ENCODE results near the gene C19orf73.

Gene C19orf73, protein sequence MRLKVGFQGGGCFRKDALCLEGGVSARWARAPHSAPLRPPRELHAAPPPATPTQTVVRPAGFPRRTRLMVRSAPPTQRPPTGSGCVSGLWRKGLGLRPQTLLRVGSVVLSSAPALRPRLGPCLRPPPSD

GRCh38 chr19:49118565-49119410 is at the start of gene C19orf73:
Gene C19orf73 (minus strand): TSS chr19:49119143. CDS start chr19:49119022, 121 bp downstream.
- peak within 1 kb of the TSS; percentile 85 for H3K4me3 Mint-ChIP-seq
- peak; percentile 96 for DNase-seq (ENCODE audit: low spot score in 2 of 2)
- peaks cover 46% of the 10 kb centered on the region for H3K4me1 Mint-ChIP-seq
- ATAC-seq, result peak; percentile 84
- H3K27ac Mint-ChIP-seq, result peak within 1 kb of the TSS; percentile 93
- no peaks in the 10 kb centered on the region for H3K9me3 Mint-ChIP-seq
- H3K36me3 Mint-ChIP-seq, result no peaks in the 10 kb centered on the region

GRCh38 chr19:49168421-49168820 is 49.5 kb upstream of the C19orf73 start:
- DNase-seq (ENCODE audit: low spot score in 2 of 2) (no peak), ATAC-seq (no peak)
- Mint-ChIP-seq H3K36me3 (no peaks in the 10 kb centered on the region), H3K27ac (no peak overlapping the region), H3K4me1 (peaks cover 5% of the 10 kb centered on the region), H3K4me3 (no peak overlapping the region), H3K9me3 (no peaks in the 10 kb centered on the region)

GRCh38 chr19:49167857-49168409 is 49.0 kb upstream of the C19orf73 start:
- ATAC-seq, result no peak
- Mint-ChIP-seq H3K4me3 (no peak overlapping the region), H3K9me3 (no peaks in the 10 kb centered on the region), H3K36me3 (no peaks in the 10 kb centered on the region), H3K27ac (no peak overlapping the region), H3K4me1 (peaks cover 5% of the 10 kb centered on the region)
- DNase-seq (ENCODE audit: low spot score in 2 of 2), result no peak

- Mint-ChIP-seq H3K9me3 (no peaks in the 10 kb centered on the region), H3K4me3 (no peak overlapping the region), H3K4me1 (peaks cover 5% of the 10 kb centered on the region), H3K27ac (no peak overlapping the region), H3K36me3 (no peaks in the 10 kb centered on the region)
- no peak for DNase-seq (ENCODE audit: low spot score in 2 of 2)
- ATAC-seq, result no peak
These were observed 46.9 kb upstream of the C19orf73 start for GRCh38 chr19:49165865-49166301.

DNA sequence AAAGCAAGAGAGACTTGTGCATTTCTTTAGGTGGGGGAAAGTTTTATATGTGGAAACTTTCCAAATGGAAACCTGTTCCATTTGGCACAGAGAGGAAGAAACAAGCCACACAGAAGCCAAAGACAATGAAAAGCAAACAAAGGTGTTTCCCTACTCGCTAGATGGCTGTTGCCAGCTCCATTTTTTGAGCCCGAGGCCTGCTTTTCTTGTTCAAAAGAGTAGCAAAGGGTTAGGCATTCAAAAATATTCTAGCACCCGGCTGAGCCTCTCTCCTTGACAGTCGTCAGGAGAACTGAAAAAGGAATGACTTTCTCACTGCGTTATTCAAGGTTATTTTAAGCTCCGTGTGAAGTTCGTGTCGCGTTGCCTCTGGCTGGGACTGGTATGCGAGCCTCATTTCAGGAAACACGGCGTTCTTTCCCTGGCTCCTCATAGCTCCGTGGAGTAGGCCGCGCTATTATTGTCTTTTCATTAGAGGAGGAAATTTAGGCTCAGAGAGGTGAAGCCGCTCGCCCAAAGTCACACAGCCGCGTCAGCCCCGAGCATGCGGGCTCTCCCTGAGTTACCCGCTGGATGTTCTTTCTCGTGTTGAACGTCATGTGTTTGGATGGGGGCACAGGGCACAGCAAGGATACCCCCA is 46.3 kb upstream of the C19orf73 start:
- Mint-ChIP-seq H3K36me3 (no peaks in the 10 kb centered on the region), H3K4me1 (peaks cover 5% of the 10 kb centered on the region), H3K4me3 (no peak overlapping the region), H3K27ac (no peak overlapping the region), H3K9me3 (no peaks in the 10 kb centered on the region)
- DNase-seq (ENCODE audit: low spot score in 2 of 2) (no peak), ATAC-seq (no peak)

DNA sequence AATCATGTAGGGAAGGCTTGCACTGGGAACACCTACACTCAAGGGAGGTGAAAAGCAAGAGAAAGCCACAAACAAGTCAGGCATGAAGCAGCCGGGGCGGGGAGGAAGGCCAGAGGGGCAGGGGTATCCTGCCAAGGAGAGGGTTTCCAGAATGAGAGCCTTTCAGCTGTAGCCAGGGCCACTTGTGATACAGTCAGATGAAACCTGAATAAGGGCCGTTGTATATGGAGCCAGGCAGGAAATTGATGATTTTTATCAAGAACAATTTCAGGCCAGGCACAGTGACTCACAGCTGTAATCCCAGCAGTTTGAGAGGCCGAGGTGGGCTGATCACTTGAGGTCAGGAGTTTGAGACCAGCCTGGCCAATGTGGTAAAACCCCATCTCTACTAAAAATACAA is 43.0 kb upstream of the C19orf73 start:
- Mint-ChIP-seq H3K27ac (no peak overlapping the region), H3K9me3 (no peaks in the 10 kb centered on the region), H3K4me1 (peaks cover 12% of the 10 kb centered on the region), H3K4me3 (no peak overlapping the region), H3K36me3 (no peaks in the 10 kb centered on the region)
- no peak for DNase-seq (ENCODE audit: low spot score in 2 of 2)
- no peak for ATAC-seq

DNA sequence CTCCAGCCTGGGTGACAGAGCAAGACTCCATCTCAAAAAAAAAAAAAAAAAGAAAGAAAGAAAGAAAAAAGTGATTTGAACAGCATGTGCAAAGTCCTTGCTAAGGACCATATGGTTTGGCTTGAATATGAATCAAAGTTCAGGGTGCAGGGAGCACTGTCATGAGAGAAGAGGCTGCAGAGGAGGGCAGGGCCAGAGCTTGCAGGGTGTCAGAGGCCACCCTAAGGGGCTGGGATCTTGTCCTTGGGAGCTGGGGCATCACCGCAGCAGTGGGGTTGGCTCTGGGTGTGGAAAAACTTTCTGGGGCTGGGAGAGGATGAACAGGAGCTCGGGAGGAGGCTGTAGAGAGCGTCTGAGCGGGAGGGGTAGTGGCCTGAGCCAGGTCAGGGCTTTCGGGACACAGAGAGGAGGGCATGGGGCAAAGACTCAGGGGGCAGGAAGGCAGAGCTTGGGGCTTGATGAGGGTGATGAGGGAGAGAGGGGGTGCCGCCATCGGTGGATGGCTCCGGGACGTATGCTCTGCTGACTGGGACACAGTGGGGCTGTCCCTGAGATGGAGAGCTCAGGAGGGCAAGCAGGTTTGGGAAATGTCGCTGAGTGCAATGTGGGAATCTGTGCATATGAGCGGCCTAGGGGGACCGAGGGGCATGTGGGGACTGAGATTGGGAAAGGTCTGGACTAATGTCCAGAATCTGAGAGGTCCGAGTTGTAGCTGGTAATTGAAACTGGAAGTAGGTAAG is 41.7 kb upstream of the C19orf73 start:
- peaks cover 7% of the 10 kb centered on the region for H3K4me1 Mint-ChIP-seq
- no peaks in the 10 kb centered on the region for H3K36me3 Mint-ChIP-seq
- no peak for ATAC-seq
- DNase-seq (ENCODE audit: low spot score in 2 of 2), result no peak
- H3K27ac Mint-ChIP-seq, result no peak overlapping the region
- H3K4me3 Mint-ChIP-seq, result no peak overlapping the region
- no peaks in the 10 kb centered on the region for H3K9me3 Mint-ChIP-seq

DNA sequence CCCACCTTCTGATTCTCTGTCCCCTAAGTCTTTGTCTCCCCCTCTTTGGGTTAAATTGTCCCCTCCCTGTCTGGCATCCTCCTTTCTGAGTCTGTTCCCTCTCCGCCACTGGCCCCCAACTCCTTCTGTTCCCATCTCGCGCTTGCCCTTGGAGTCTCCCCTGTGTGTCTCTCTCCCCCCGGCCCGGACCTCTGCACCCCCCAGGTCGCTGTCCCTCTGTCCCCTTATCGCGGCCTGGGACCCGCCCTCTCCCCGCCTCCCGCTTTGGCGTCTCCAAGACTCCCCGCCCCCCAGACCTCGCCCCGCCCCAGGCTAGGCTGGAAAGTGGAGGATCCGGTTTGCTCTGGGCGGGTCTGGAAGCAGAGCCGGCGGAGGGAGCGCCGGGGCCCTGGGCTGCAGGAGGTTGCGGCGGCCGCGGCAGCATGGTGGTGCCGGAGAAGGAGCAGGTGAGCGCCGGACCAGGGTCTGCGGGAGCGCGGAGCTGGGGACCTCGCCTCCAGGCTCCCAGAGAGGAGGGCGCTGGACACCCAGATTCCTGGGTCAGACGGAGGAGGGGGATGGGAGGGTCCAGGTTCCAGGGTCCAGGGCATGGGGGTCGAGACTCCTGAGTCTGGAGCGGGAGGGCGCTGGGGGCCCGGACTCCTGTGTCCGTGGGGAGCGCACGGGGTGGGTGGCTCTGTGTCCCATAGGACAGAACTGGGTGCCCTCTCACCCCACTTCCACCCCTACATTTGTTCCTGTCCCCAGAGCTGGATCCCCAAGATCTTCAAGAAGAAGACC is 38.7 kb upstream of the C19orf73 start, which contains the start of gene TRPM4:
Gene TRPM4, plus strand, starts transcription at position 348 of the 780 bp plus-strand sequence. Its CDS starts 75 bp downstream, at position 423.
- Mint-ChIP-seq H3K9me3 (peaks cover 3% of the 10 kb centered on the region), H3K36me3 (no peaks in the 10 kb centered on the region), H3K4me1 (peaks cover 16% of the 10 kb centered on the region), H3K4me3 (peak within 1 kb of the TSS; percentile 51), H3K27ac (no peak within 1 kb of the TSS)
- peak; percentile 65 for ATAC-seq
- DNase-seq (ENCODE audit: low spot score in 2 of 2), result no peak

- DNase-seq (ENCODE audit: low spot score in 2 of 2), result no peak
- Mint-ChIP-seq H3K36me3 (no peaks in the 10 kb centered on the region), H3K27ac (no peak overlapping the region), H3K9me3 (peaks cover 5% of the 10 kb centered on the region), H3K4me1 (peaks cover 22% of the 10 kb centered on the region), H3K4me3 (no peak overlapping the region)
- ATAC-seq, result no peak
These were observed 36.9 kb upstream of the C19orf73 start for GRCh38 chr19:49155820-49156346.

DNA sequence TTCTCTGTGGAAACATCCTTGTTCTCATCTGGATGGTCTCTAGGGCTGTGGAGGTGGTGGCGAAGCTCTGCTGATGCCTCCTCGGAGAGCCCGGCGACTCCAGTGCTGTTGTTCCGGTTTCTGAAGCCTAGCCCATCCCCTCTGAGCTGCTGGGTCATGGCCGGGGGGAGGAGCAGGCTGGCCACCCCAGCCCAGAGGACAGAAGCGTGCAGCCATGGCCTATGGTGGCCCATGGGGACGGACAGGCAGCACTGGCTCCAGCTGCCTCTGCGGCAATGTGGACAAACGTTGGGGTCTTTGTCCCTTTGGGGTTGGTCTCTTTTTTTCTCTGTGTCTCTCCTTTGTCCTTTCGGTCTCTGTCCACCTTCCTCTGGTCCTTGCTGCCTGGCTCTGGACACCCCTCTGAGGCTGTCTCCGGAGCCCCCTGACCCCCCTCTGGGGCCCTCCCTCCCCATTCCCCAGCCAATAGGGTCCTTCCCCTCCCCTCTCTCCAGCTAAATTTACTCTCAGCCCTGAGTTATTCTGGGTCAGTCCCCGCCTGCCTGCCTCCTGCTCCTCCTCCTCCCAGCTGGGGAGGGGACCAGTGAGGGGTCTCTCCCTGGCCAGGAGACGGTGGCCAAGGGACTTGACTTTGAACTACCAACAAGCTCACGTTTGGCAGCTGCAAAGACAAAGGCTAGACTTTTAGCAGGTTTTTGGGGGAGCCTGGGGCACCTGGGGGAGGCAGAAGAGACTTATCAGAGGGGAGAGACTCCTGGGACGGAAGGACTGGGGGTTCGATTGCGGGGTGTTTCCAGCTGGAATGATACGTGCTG is 36.3 kb upstream of the C19orf73 start, which contains the start of gene HRC:
Gene HRC, minus strand, starts transcription at position 392 of the 815 bp plus-strand sequence. Its CDS starts 159 bp downstream, at position 233.
- no peak for ATAC-seq
- H3K36me3 Mint-ChIP-seq, result no peaks in the 10 kb centered on the region
- H3K4me1 Mint-ChIP-seq, result peaks cover 26% of the 10 kb centered on the region
- H3K4me3 Mint-ChIP-seq, result no peak within 1 kb of the TSS
- H3K9me3 Mint-ChIP-seq, result peaks cover 5% of the 10 kb centered on the region
- H3K27ac Mint-ChIP-seq, result no peak within 1 kb of the TSS
- no peak for DNase-seq (ENCODE audit: low spot score in 2 of 2)

- Mint-ChIP-seq H3K4me3 (no peak overlapping the region), H3K36me3 (no peaks in the 10 kb centered on the region), H3K4me1 (peaks cover 34% of the 10 kb centered on the region), H3K27ac (no peak overlapping the region), H3K9me3 (peaks cover 5% of the 10 kb centered on the region)
- DNase-seq (ENCODE audit: low spot score in 2 of 2) (no peak), ATAC-seq (no peak)
These were observed 35.3 kb upstream of the C19orf73 start for GRCh38 chr19:49154279-49154678.

GRCh38 chr19:49153167-49153809 is 34.3 kb upstream of the C19orf73 start:
- ATAC-seq (no peak), DNase-seq (ENCODE audit: low spot score in 2 of 2) (no peak)
- Mint-ChIP-seq H3K27ac (no peak overlapping the region), H3K4me3 (no peak overlapping the region), H3K36me3 (no peaks in the 10 kb centered on the region), H3K4me1 (peaks cover 40% of the 10 kb centered on the region), H3K9me3 (peaks cover 5% of the 10 kb centered on the region)

- Mint-ChIP-seq H3K4me3 (peak overlapping the region; percentile 77), H3K36me3 (no peaks in the 10 kb centered on the region), H3K9me3 (peaks cover 5% of the 10 kb centered on the region), H3K27ac (no peak overlapping the region), H3K4me1 (peaks cover 38% of the 10 kb centered on the region)
- DNase-seq (ENCODE audit: low spot score in 2 of 2) (no peak), ATAC-seq (no peak)
These were observed 33.2 kb upstream of the C19orf73 start for GRCh38 chr19:49152119-49152550.

Data from stimulated activated effector memory CD8-positive, alpha-beta T cell treated with anti-CD3 and anti-CD28 coated beads, Interleukin-12 subunit alpha, Interleukin-12 subunit beta, amount 100 ng/mL, for 72 hours (primary cell).